B cell (primary cell): ENCODE measurements around the gene VEGFB. TPM values are rescaled to one million over a fixed set of nuclear protein-coding genes. Genes with fewer than 3 reads are reported as not detected.

ENCODE experiments used
- ATAC-seq: fragments of 200-7000 bp; cut with Tn5 transposase; one replicate; pipeline ENCODE4 v1.10.0; 2021; ENCODE audit warnings: low read depth, mild to moderate bottlenecking, moderate number of reproducible peaks, moderate library complexity
- CTCF ChIA-PET: fragments of 350-600 bp; sonication (Branson Sonifier 250); formaldehyde crosslinking; loops from one replicate; lab custom pipeline; 2021; ENCODE audit warnings: antibody characterized with exemption, inconsistent platforms; lab: Charles Lee
- POLR2A ChIA-PET: fragments of 350-600 bp; sonication (Branson Sonifier 250); formaldehyde crosslinking; loops from one replicate; lab custom pipeline; 2021; ENCODE audit warnings: antibody characterized with exemption; lab: Charles Lee
- DNase-seq: peaks from one replicate; pipeline ENCODE4 v3.0.0; 2013
- H2AFZ ChIP-seq: 2 replicates; pipeline ENCODE4 v1.6.1; 2012; ENCODE audit warnings: mild to moderate bottlenecking, low read depth, low read length; ENCODE audit not compliant: insufficient read depth, poor library complexity, severe bottlenecking
- H3K27ac ChIP-seq, 2 donors: 1 replicate in 1 of 2; 2 replicates in 1 of 2; pipeline ENCODE4 v1.5.1; 2012 to 2013; ENCODE audit warnings: low read length in 2 of 2, mild to moderate bottlenecking in 2 of 2, moderate library complexity in 1 of 2
- H3K27me3 ChIP-seq, 4 experiments: fragments of 200-600 bp in 1 of 4; sonication (generic) in 1 of 4; replicated peaks in 1 of 4; 1 replicate in 2 of 4; 2 replicates in 2 of 4; pipeline versions ENCODE4 v1.6.1 to v1.7.0; 2013 to 2016; ENCODE audit warnings: low read length in 3 of 4, mild to moderate bottlenecking in 2 of 4, mixed read lengths in 1 of 4, moderate library complexity in 1 of 4; ENCODE audit not compliant: insufficient read depth in 4 of 4, control insufficient read depth in 3 of 4; ENCODE audit errors: control extremely low read depth in 1 of 4
- H3K36me3 ChIP-seq, 2 experiments: replicated peaks in 1 of 2; 1 replicate in 1 of 2; 2 replicates in 1 of 2; pipeline versions ENCODE4 v1.6.1 to v1.7.1; 2013; ENCODE audit warnings: low read length in 1 of 2; ENCODE audit not compliant: insufficient read depth in 2 of 2, control insufficient read depth in 1 of 2; ENCODE audit errors: control extremely low read depth in 1 of 2, extremely low read depth in 1 of 2
- H3K4me1 ChIP-seq, 2 donors: fragments of 200-600 bp in 1 of 2; sonication (generic) in 1 of 2; 1 replicate in 1 of 2; 2 replicates in 1 of 2; pipeline versions ENCODE4 v1.5.1 to v1.6.1; 2013 to 2017; ENCODE audit warnings: low read length in 2 of 2; ENCODE audit not compliant: control insufficient read depth in 2 of 2, insufficient read depth in 2 of 2
- H3K4me2 ChIP-seq: replicated peaks from 2 replicates; pipeline ENCODE3; 2012; ENCODE audit warnings: mild to moderate bottlenecking, low read depth, low read length; ENCODE audit not compliant: poor library complexity, severe bottlenecking
- H3K4me3 ChIP-seq, 5 experiments: fragments of 200-600 bp in 1 of 5; sonication (generic) in 1 of 5; 1 replicate in 3 of 5; 2 replicates in 2 of 5; pipeline versions ENCODE4 v1.5.1 to v1.7.0; 2011 to 2016; ENCODE audit warnings: low read length in 4 of 5, mild to moderate bottlenecking in 4 of 5, low read depth in 2 of 5, control low read depth in 1 of 5, moderate library complexity in 1 of 5; ENCODE audit not compliant: insufficient read depth in 1 of 5; ENCODE audit errors: control extremely low read depth in 1 of 5, extremely low read depth in 1 of 5
- H3K79me2 ChIP-seq: fragments of 200-600 bp; sonication (generic); one replicate; pipeline ENCODE4 v1.6.0; 2016; ENCODE audit warnings: low read length; ENCODE audit not compliant: control insufficient read depth, insufficient read depth
- H3K9ac ChIP-seq: fragments of 200-600 bp; sonication (generic); 2 replicates; pipeline ENCODE4 v1.6.1; 2017; ENCODE audit warnings: mild to moderate bottlenecking, low read length, moderate library complexity
- H3K9me3 ChIP-seq, 3 donors: one replicate each; pipeline versions ENCODE4 v1.6.1 to v1.7.1; 2013; ENCODE audit warnings: low read length in 2 of 3; ENCODE audit not compliant: control insufficient read depth in 2 of 3, insufficient read depth in 1 of 3; ENCODE audit errors: control extremely low read depth in 1 of 3
- H4K20me1 ChIP-seq: 2 replicates; pipeline ENCODE4 v1.6.0; 2012; ENCODE audit warnings: mild to moderate bottlenecking, low read length; ENCODE audit not compliant: insufficient read depth, control insufficient read depth, poor library complexity, severe bottlenecking
- H3K27ac Mint-ChIP-seq: one replicate; pipeline ENCODE4 v1.8.0; 2021; ENCODE audit warnings: mixed read lengths
- H3K27me3 Mint-ChIP-seq: one replicate; pipeline ENCODE4 v1.8.0; 2021; ENCODE audit warnings: mixed read lengths
- H3K4me1 Mint-ChIP-seq: one replicate; pipeline ENCODE4 v1.8.0; 2021; ENCODE audit warnings: mixed read lengths
- H3K4me3 Mint-ChIP-seq: one replicate; pipeline ENCODE4 v1.8.0; 2021; ENCODE audit warnings: mixed read lengths
- H3K9me3 Mint-ChIP-seq: one replicate; pipeline ENCODE4 v1.8.0; 2022; ENCODE audit warnings: mixed read lengths; ENCODE audit not compliant: insufficient read depth
- CTCF ChIP-seq: fragments of 200-600 bp; IDR thresholded peaks from one replicate; pipeline ENCODE4 v1.8.0; 2022; ENCODE audit warnings: antibody characterized with exemption, mild to moderate bottlenecking
- EZH2 ChIP-seq: IDR thresholded peaks from 2 replicates; pipeline ENCODE4 v1.6.1; 2012; ENCODE audit warnings: borderline replicate concordance, low read depth, mild to moderate bottlenecking, moderate library complexity, low read length; ENCODE audit not compliant: insufficient read depth, poor library complexity, severe bottlenecking
- WGBS: methylation state at CpG from one replicate; pipeline ENCODE4 v1.1.5; 2013; ENCODE audit warnings: missing lambda C conversion rate; ENCODE audit not compliant: insufficient coverage; 5-methylcytosine and 5-hydroxymethylcytosine counted together
- intact Hi-C: fragments of 100-400 bp; cut with micrococcal nuclease; formaldehyde crosslinking; loops from one replicate; pipeline ENCODE4 v1.10.0; 2022
- polyA plus RNA-seq: library from polyadenylated mRNA; depleted of rRNA; stranded (reverse); fragments of >200 nt; gene quantifications from 2 replicates; pipeline ENCODE4 v1.2.3, GENCODE V29; 2012
- total RNA-seq, 2 donors: library from RNA; stranded (reverse); fragments of 120-200 nt in 1 of 2; gene quantifications; 1 replicate in 1 of 2; 2 replicates in 1 of 2; pipeline versions ENCODE4 v1.2.3 to v1.2.4, GENCODE V29; 2013 to 2022

Gene VEGFB
- total and polyA plus RNA-seq, 2 donors (not counting 1 experiment from before 2014, with no cell fraction given), result 56.4 to 152 TPM

GRCh38 chr11:64243236-64243854 is 9.0 kb downstream of the VEGFB start:
- H3K27me3 ChIP-seq, result no peaks in the 10 kb centered on the region
- H3K4me1 Mint-ChIP-seq, result peaks cover 54% of the 10 kb centered on the region
- no peaks in the 10 kb centered on the region for H3K9me3 Mint-ChIP-seq
- peaks cover 0 to 18% of the 10 kb centered on the region in 2 experiments for H3K36me3 ChIP-seq
- peaks cover 28 to 65% of the 10 kb centered on the region in 2 donors for H3K4me1 ChIP-seq
- H3K4me2 ChIP-seq, result no peak overlapping the region
- ChIA-PET CTCF (interaction anchor here (0.9 to 10.4 kb wide), 8 partner anchors 10 to 112 kb away, joined by 3 to 141 read pairs (median 5); partner anchors contain the start of genes FERMT3, NUDT22 and TRPT1), POLR2A (interaction anchor here (0.6 to 3.4 kb wide), 5 partner anchors 10 to 38 kb away, joined by 3 to 22 read pairs (median 4); partner anchors contain the start of genes NUDT22 and TRPT1)
- peaks cover 7% of the 10 kb centered on the region for H4K20me1 ChIP-seq
- peaks cover 9% of the 10 kb centered on the region for H3K79me2 ChIP-seq
- no peaks in the 10 kb centered on the region for H3K27me3 Mint-ChIP-seq
- peak overlapping the region; percentile 65 for H3K27ac Mint-ChIP-seq
- H3K4me3 ChIP-seq, result no peak overlapping the region
- H3K4me3 Mint-ChIP-seq, result peak overlapping the region; percentile 66
- ATAC-seq (no peak), DNase-seq (no peak)
- no peaks in the 10 kb centered on the region for H3K9me3 ChIP-seq
- TF ChIP-seq CTCF, result no peak
- no peak for TF ChIP-seq EZH2
- H2AFZ ChIP-seq, result no peak overlapping the region
- 86% methylated on average over 3 of the region's 8 CpGs for WGBS
- no peak overlapping the region for H3K27ac ChIP-seq
- no peak overlapping the region for H3K9ac ChIP-seq
- intact Hi-C loops, result no loop called here

GRCh38 chr11:64244107-64244506 is 9.7 kb downstream of the VEGFB start:
- peaks cover 28 to 57% of the 10 kb centered on the region in 2 donors for H3K4me1 ChIP-seq
- no peak for ATAC-seq
- ChIA-PET POLR2A (interaction anchor here (0.6 to 3.4 kb wide), 8 partner anchors 10 to 1409 kb away, joined by 3 to 22 read pairs (median 4); partner anchors contain the start of genes NUDT22, TRPT1 and VEGFB), CTCF (interaction anchor here (1.0 to 10.4 kb wide), 7 partner anchors 11 to 57 kb away, joined by 3 to 141 read pairs (median 5); partner anchors contain the start of genes FERMT3, NUDT22 and TRPT1)
- no peaks in the 10 kb centered on the region for H3K27me3 ChIP-seq
- H3K27ac Mint-ChIP-seq, result peak overlapping the region; percentile 53
- no peak overlapping the region for H3K9ac ChIP-seq
- H3K9me3 Mint-ChIP-seq, result no peaks in the 10 kb centered on the region
- 90% methylated on average over 3 of the region's 5 CpGs for WGBS
- H3K4me3 ChIP-seq, result no peak overlapping the region
- no peaks in the 10 kb centered on the region for H3K27me3 Mint-ChIP-seq
- H3K79me2 ChIP-seq, result peaks cover 9% of the 10 kb centered on the region
- no peak overlapping the region for H3K27ac ChIP-seq
- intact Hi-C loops, result no loop called here
- peaks cover 7% of the 10 kb centered on the region for H4K20me1 ChIP-seq
- H3K36me3 ChIP-seq, result peaks cover 0 to 11% of the 10 kb centered on the region in 2 experiments
- H3K4me1 Mint-ChIP-seq, result peaks cover 46% of the 10 kb centered on the region
- no peak for DNase-seq
- peak overlapping the region; percentile 39 for H3K4me3 Mint-ChIP-seq
- H3K4me2 ChIP-seq, result no peak overlapping the region
- H3K9me3 ChIP-seq, result no peaks in the 10 kb centered on the region
- TF ChIP-seq EZH2 (no peak), CTCF (no peak)
- H2AFZ ChIP-seq, result no peak overlapping the region
